Renal cortical epithelial cell (primary cell): ENCODE data around the gene COPG2. TPM values are rescaled to one million over a fixed set of nuclear protein-coding genes. Genes with fewer than 3 reads are reported as not detected.
A peak's percentile ranks its signal among the peaks of the same experiment; 100 is the strongest.
"Not testable (repeated sequence)": the region's sequence is repeated elsewhere in the genome, so short reads cannot be mapped to it uniquely, and the experiment has no call there.

Experiments
- DNase-seq: peaks from one replicate; pipeline ENCODE4 v3.0.0-alpha.2; 2011; ENCODE audit warnings: low read depth
- total RNA-seq: library from RNA; depleted of rRNA; stranded (reverse); fragments of >200 nt; gene quantifications from 2 replicates; pipeline ENCODE4 v1.2.3, GENCODE V29; 2014

The COPG2 gene
- total RNA-seq, 1 donor from 2014 or later, result 38.7 TPM

- no peak for DNase-seq
Observed at GRCh38 chr7:130566168-130566897, 102.2 kb downstream of the COPG2 start.

- DNase-seq, result peak; percentile 75
Observed at GRCh38 chr7:130560972-130561371, 107.6 kb downstream of the COPG2 start.

- no peak for DNase-seq
Observed at GRCh38 chr7:130559184-130559583, 109.4 kb downstream of the COPG2 start.

- DNase-seq, result no peak
Observed at GRCh38 chr7:130554481-130554880, 114.1 kb downstream of the COPG2 start.

- DNase-seq, result no peak
Observed at GRCh38 chr7:130553398-130554029, 115.0 kb downstream of the COPG2 start.

- DNase-seq, result no peak
Observed at GRCh38 chr7:130544356-130544755, 124.2 kb downstream of the COPG2 start.

GRCh38 chr7:130543487-130544010 lies 125.0 kb downstream of the COPG2 start:
- peak; percentile 19 for DNase-seq

GRCh38 chr7:130542297-130542696 lies 126.3 kb downstream of the COPG2 start:
- DNase-seq, result not testable (repeated sequence)

GRCh38 chr7:130541287-130541686 lies 127.3 kb downstream of the COPG2 start:
- not testable (repeated sequence) for DNase-seq

GRCh38 chr7:130537894-130538293 lies 130.7 kb downstream of the COPG2 start:
- not testable (repeated sequence) for DNase-seq

- DNase-seq, result no peak
Observed at GRCh38 chr7:130529417-130529816, 139.1 kb downstream of the COPG2 start.

- not testable (repeated sequence) for DNase-seq
Observed at GRCh38 chr7:130527752-130528355, 140.7 kb downstream of the COPG2 start.

- no peak for DNase-seq
Observed at GRCh38 chr7:130524628-130525027, 143.9 kb downstream of the COPG2 start.

- DNase-seq, result not testable (repeated sequence)
Observed at GRCh38 chr7:130523519-130524125, 144.9 kb downstream of the COPG2 start.

- DNase-seq, result no peak
Observed at GRCh38 chr7:130521258-130521951, 147.1 kb downstream of the COPG2 start.

GRCh38 chr7:130515315-130516040 lies 153.1 kb downstream of the COPG2 start:
- DNase-seq, result peak; percentile 79

- peak; percentile 73 for DNase-seq
Observed at GRCh38 chr7:130513447-130513846, 155.1 kb downstream of the COPG2 start.

- DNase-seq, result peak; percentile 88
Observed at GRCh38 chr7:130512038-130512437, 156.5 kb downstream of the COPG2 start.

- no peak for DNase-seq
Observed at GRCh38 chr7:130506358-130506757, 162.2 kb downstream of the COPG2 start.

- no peak for DNase-seq
Observed at GRCh38 chr7:130505753-130506152, 162.8 kb downstream of the COPG2 start.

- DNase-seq, result no peak
Observed at GRCh38 chr7:130500910-130501309, 167.6 kb downstream of the COPG2 start.
